ENCODE results near the gene TRAP1. TPM values are rescaled to one million over a fixed set of nuclear protein-coding genes. Genes with fewer than 3 reads are reported as not detected.

The TRAP1 gene
- total and polyA plus RNA-seq, 4 donors: 78.3 to 148 (median 112) TPM

- Histone ChIP-seq H3K27me3 (ENCODE audit: control insufficient read depth in 4 of 4, insufficient read depth in 4 of 4, low read length in 3 of 4) (no peaks in the 10 kb centered on the region), H3K9ac (ENCODE audit: low read depth in 1 of 2, low read length in 2 of 2) (no peak overlapping the region), H3K36me3 (ENCODE audit: control insufficient read depth in 4 of 4, insufficient read depth in 3 of 4, low read depth in 1 of 4, low read length in 3 of 4) (no peaks in the 10 kb centered on the region), H3K9me3 (ENCODE audit: control insufficient read depth in 4 of 4, low read length in 3 of 4) (no peaks in the 10 kb centered on the region), H3K4me1 (ENCODE audit: control insufficient read depth in 4 of 4, insufficient read depth in 4 of 4, low read length in 3 of 4) (peaks cover 0 to 6% (median 1%) of the 10 kb centered on the region in 4 donors), H3K27ac (ENCODE audit: low read depth in 1 of 2, low read length in 2 of 2) (no peak overlapping the region), H3K4me3 (ENCODE audit: low read depth in 1 of 3, low read length in 3 of 3) (no peak overlapping the region)
- TF ChIP-seq YY1 (IDR thresholded peaks at IDR 0.05): no peak
- TF ChIP-seq EGR1 (IDR thresholded peaks at IDR 0.05; ENCODE audit: low read depth in 2 of 2): no peak
- TF ChIP-seq NR2F2 (IDR thresholded peaks at IDR 0.05): no peak
- TF ChIP-seq MAX (IDR thresholded peaks at IDR 0.05): no peak
- TF ChIP-seq, protein P1, sequence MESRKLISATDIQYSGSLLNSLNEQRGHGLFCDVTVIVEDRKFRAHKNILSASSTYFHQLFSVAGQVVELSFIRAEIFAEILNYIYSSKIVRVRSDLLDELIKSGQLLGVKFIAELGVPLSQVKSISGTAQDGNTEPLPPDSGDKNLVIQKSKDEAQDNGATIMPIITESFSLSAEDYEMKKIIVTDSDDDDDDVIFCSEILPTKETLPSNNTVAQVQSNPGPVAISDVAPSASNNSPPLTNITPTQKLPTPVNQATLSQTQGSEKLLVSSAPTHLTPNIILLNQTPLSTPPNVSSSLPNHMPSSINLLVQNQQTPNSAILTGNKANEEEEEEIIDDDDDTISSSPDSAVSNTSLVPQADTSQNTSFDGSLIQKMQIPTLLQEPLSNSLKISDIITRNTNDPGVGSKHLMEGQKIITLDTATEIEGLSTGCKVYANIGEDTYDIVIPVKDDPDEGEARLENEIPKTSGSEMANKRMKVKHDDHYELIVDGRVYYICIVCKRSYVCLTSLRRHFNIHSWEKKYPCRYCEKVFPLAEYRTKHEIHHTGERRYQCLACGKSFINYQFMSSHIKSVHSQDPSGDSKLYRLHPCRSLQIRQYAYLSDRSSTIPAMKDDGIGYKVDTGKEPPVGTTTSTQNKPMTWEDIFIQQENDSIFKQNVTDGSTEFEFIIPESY (IDR thresholded peaks at IDR 0.05): no peak
- TF ChIP-seq, protein P2, sequence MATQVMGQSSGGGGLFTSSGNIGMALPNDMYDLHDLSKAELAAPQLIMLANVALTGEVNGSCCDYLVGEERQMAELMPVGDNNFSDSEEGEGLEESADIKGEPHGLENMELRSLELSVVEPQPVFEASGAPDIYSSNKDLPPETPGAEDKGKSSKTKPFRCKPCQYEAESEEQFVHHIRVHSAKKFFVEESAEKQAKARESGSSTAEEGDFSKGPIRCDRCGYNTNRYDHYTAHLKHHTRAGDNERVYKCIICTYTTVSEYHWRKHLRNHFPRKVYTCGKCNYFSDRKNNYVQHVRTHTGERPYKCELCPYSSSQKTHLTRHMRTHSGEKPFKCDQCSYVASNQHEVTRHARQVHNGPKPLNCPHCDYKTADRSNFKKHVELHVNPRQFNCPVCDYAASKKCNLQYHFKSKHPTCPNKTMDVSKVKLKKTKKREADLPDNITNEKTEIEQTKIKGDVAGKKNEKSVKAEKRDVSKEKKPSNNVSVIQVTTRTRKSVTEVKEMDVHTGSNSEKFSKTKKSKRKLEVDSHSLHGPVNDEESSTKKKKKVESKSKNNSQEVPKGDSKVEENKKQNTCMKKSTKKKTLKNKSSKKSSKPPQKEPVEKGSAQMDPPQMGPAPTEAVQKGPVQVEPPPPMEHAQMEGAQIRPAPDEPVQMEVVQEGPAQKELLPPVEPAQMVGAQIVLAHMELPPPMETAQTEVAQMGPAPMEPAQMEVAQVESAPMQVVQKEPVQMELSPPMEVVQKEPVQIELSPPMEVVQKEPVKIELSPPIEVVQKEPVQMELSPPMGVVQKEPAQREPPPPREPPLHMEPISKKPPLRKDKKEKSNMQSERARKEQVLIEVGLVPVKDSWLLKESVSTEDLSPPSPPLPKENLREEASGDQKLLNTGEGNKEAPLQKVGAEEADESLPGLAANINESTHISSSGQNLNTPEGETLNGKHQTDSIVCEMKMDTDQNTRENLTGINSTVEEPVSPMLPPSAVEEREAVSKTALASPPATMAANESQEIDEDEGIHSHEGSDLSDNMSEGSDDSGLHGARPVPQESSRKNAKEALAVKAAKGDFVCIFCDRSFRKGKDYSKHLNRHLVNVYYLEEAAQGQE (IDR thresholded peaks at IDR 0.05): no peak
- TF ChIP-seq JUND (IDR thresholded peaks at IDR 0.05): no peak
- no peak for TF ChIP-seq FOXA1 (IDR thresholded peaks at IDR 0.05)
- TF ChIP-seq HNF4A (conservative IDR thresholded peaks at IDR 0.05): no peak
- no peak for TF ChIP-seq RAD21 (IDR thresholded peaks at IDR 0.05)
- no peak for TF ChIP-seq FOXA2 (IDR thresholded peaks at IDR 0.05)
- no peak for TF ChIP-seq TAF1 (conservative IDR thresholded peaks at IDR 0.05)
- TF ChIP-seq, protein P3, sequence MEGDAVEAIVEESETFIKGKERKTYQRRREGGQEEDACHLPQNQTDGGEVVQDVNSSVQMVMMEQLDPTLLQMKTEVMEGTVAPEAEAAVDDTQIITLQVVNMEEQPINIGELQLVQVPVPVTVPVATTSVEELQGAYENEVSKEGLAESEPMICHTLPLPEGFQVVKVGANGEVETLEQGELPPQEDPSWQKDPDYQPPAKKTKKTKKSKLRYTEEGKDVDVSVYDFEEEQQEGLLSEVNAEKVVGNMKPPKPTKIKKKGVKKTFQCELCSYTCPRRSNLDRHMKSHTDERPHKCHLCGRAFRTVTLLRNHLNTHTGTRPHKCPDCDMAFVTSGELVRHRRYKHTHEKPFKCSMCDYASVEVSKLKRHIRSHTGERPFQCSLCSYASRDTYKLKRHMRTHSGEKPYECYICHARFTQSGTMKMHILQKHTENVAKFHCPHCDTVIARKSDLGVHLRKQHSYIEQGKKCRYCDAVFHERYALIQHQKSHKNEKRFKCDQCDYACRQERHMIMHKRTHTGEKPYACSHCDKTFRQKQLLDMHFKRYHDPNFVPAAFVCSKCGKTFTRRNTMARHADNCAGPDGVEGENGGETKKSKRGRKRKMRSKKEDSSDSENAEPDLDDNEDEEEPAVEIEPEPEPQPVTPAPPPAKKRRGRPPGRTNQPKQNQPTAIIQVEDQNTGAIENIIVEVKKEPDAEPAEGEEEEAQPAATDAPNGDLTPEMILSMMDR (IDR thresholded peaks at IDR 0.05; ENCODE audit: low read depth, low read length, missing input control): no peak
- no peak for TF ChIP-seq ATF3 (IDR thresholded peaks at IDR 0.05)
- no peak for TF ChIP-seq SP1 (IDR thresholded peaks at IDR 0.05)
- TF ChIP-seq GABPA (IDR thresholded peaks at IDR 0.05 in 1 of 2, conservative IDR thresholded peaks at IDR 0.05 in 1 of 2): no peak
- TF ChIP-seq RXRA (IDR thresholded peaks at IDR 0.05): no peak
- TF ChIP-seq HNF4G (IDR thresholded peaks at IDR 0.05): no peak
- DNase-seq (ENCODE audit: low spot score): no peak
- 98% methylated on average over 3 of the region's 3 CpGs for WGBS
Measured at GRCh38 chr16:3623642-3624041, 93.7 kb downstream of the TRAP1 start.

All from liver (tissue), 9 donors.